Measurements from ENCODE around the gene EDDM13. TPM values are rescaled to one million over a fixed set of nuclear protein-coding genes. Genes with fewer than 3 reads are reported as not detected.
A peak's percentile ranks its signal among the peaks of the same experiment; 100 is the strongest.
"Not testable (repeated sequence)": the region's sequence is repeated elsewhere in the genome, so short reads cannot be mapped to it uniquely, and the experiment has no call there.

Gene EDDM13, protein sequence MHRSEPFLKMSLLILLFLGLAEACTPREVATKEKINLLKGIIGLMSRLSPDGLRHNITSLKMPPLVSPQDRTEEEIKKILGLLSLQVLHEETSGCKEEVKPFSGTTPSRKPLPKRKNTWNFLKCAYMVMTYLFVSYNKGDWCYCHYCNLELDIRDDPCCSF
- total RNA-seq (2014; rRNA removed; shearing (Covaris generic)) = not detected in 2 replicates

GRCh38 chr19:56272161-56272798, at the start of gene EDDM13:
EDDM13 (plus strand) TSS chr19:56272748; CDS start chr19:56272835, 87 bp downstream.
- no peak for DNase-seq (ENCODE audit: low spot score)

- no peak for DNase-seq (ENCODE audit: low spot score)
Measured at GRCh38 chr19:56222901-56223300, 49.6 kb upstream of the EDDM13 start.

DNA sequence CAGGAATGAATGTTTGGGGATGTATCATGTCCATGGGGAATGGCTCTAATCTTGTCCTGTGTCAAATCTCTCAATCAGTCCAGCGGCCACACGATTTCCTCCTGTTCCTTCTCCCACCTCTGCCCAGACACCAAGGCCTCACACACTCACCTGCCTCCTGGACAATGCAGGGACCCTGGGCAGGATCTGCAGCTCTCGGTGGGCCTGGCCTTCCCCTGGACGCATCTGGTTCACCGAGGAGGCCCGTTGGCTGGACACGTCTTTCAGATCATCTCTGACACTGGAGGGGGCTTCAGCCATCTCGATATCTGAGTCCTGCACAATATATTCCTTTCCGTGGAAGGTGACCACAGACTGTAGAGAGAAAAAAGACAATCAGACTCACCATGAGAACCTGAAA, 49.1 kb upstream of the EDDM13 start:
- DNase-seq (ENCODE audit: low spot score) = no peak

- DNase-seq (ENCODE audit: low spot score) = peak; percentile 19
Measured at GRCh38 chr19:56245121-56245740, 27.3 kb upstream of the EDDM13 start.

- DNase-seq (ENCODE audit: low spot score) = not testable (repeated sequence)
Measured at GRCh38 chr19:56245764-56246163, 26.8 kb upstream of the EDDM13 start.

DNA sequence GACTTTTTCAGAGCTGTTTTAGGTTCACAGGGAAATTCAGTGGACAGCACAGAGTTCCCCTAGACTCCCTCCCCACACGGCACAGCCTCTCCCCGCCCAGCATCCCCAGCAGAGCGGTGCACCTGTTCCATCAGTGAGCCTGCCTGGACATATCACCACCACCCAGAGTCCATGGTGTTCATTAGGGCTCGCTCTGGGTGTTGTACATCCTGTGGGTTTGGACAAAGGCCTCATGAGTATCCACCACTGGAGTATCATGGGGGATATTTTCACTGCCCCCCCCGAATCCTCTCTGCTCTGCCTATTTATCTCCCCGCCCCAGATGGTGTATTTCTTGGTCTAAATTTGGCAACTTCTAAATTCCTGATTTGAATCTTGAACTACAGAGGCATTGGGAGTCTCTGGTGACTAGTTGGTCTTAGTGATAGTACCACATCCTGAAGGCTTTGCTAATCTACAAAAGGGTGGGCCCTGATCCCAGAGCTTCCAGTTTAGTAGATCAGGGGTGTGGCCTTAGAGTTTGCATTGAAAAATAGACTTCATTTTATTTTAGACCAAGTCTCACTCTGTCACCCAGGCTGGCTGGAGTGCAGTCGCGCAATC, 23.7 kb upstream of the EDDM13 start:
- DNase-seq (ENCODE audit: low spot score) = not testable (repeated sequence)

DNA sequence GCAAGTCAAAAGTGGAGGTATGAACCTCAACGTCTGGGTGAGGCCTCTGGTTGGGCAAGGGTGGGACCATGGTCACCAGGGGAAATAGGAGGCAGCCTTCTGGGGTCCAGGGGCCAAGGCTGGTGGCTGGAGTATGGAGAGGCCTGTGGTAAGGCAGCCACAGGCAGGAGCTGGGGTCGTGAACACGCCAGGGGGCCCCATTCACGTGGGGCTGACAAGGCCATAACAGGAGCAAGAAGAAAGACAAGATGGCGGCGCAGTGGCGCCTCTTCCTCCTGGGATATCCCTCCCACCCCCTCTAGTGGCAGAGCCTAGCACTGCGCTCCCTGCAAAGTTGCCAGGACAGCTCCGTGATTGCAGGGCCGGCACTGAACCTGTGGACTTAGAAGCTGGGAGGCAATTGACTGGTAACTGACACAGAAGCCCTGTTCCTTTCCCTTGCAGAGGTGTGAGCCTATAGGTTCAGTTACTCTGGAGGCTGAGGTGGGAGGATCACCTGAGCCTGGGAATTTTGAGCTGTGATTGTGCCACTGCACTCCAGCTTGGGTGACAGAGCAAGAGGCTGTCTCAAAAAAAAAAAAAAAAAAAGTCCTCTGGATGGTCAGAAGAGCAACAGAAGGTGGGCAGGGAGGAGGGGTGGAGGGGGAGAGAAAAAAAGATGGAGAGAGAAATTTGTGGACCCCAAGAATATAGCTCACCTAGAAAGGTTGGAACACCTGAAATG, 19.7 kb upstream of the EDDM13 start:
- peak; percentile 89 for DNase-seq (ENCODE audit: low spot score)

- DNase-seq (ENCODE audit: low spot score) = peak; percentile 76
Measured at GRCh38 chr19:56253737-56254136, 18.8 kb upstream of the EDDM13 start.

GRCh38 chr19:56258272-56258671, 14.3 kb upstream of the EDDM13 start:
- no peak for DNase-seq (ENCODE audit: low spot score)

- DNase-seq (ENCODE audit: low spot score) = peak; percentile 38
Measured at GRCh38 chr19:56261145-56261544, 11.4 kb upstream of the EDDM13 start.

DNA sequence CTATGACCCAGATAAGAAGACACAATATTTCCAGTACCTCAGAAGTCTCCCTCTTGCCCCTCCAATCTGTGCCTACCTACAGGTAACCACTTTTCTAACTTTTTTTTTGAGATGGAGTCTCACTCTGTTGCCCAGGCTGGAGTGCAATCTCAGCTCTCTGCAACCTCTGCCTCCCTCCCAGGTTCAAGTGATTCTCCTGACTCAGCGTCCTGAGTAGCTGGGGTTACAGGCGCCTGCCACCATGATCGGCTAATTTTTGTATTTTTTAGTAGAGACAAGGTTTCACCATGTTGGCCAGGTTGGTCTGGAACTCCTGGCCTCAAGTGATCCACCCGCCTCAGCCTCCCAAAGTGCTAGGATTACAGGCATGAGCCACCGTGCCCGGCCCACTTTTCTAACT, 10.6 kb upstream of the EDDM13 start:
- not testable (repeated sequence) for DNase-seq (ENCODE audit: low spot score)

DNA sequence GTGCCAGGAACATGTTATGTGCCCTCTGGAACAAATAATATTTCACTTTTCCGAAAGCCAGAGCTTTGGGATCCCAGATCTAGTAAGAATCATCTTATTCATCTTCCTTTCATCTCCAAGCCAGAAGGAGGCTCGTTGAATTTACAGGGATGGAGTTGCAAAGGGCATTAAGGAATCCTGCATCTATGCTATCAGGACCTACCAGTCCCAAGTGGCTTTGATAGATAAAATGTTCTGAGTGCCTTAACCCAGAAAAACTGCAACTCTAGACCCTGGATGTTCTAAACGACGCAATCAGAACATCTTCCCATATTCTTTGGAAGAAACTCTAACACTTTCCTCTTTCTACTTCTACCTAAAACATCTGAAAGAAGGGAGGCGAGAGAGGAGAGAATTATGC, 9.2 kb upstream of the EDDM13 start:
- DNase-seq (ENCODE audit: low spot score) = no peak

GRCh38 chr19:56266051-56266450, 6.5 kb upstream of the EDDM13 start:
- DNase-seq (ENCODE audit: low spot score) = no peak

GRCh38 chr19:56269348-56269747, 3.2 kb upstream of the EDDM13 start:
- DNase-seq (ENCODE audit: low spot score) = no peak

DNA sequence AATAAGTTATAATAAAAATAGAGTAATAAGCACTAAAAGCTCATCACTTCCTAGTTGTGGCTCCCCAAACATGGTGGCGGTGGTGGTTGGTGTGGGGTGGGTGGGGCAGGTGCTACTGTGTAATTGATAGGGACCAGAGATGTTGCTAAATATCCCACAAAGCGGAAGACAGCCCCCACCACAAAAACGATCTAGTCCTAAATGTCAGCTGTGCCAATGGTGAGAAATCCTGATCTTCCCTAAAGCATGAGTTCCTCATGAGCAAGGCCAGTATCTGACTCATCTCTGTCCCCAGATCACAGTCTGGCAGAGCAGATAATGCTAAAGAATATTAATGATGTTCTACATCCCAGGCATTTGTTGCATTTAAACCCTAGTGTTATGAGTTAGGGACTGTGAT, 1.9 kb upstream of the EDDM13 start:
- no peak for DNase-seq (ENCODE audit: low spot score)

DNA sequence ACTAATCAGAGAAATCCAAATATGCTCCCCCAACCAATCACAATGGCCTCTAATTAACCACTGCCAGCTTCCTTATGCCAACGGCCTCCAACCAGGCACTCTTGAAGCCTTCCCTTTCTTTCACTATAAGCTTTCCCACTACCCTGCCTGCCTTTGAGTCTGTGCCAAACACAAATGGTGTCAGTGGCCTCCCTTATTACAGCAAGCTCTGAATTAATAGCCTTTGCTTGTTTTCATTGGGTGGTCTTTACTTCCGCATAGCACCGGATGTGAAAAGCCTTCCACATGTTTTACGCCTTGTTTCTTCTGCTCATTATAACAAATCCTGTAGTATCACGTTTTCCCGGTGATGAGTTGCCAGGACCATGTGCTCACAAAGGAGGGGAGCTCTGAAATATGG, 1.4 kb upstream of the EDDM13 start:
- no peak for DNase-seq (ENCODE audit: low spot score)

- DNase-seq (ENCODE audit: low spot score) = peak; percentile 66
Measured at GRCh38 chr19:56273563-56274117, 1.1 kb downstream of the EDDM13 start.

DNA sequence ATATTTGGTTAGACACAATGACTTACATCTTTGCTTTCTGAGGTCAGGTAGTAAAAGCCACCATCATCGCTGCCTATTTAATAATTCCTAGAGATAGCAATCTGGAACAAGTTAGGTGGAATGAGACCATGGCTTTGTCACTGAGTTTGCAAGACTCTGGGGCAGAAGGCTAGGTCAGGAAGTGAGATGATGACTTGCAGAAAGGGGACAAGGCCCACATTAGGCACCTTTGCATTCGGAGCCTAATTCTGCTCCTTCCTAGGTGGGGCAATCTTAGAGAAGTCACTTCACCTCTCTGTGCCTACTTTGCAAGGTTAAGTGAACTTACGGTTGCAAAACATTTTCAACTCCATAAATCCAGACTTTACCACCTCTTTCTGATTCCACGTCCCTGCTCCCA, 10.3 kb downstream of the EDDM13 start:
- DNase-seq (ENCODE audit: low spot score) = no peak

GRCh38 chr19:56284746-56285145, 12.2 kb downstream of the EDDM13 start:
- DNase-seq (ENCODE audit: low spot score) = no peak

DNA sequence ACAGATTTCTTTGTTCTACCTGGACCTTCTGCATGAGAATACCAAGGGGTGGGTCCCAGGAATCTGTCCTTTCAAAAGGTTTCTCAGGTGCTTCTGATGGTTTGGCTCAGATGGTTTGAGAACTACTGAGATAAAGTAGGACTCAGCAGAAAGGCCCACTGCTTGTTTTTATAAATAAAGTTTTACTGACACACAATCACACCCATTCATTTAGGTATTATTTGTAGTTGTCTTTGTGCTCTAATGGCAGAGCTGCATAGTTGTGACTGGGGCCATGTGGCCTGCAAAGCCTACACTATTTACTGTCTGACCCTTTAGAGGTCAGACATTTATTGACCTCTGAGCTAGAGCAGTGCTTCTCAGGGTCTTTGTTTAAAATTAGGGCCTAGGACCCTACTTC, 17.6 kb downstream of the EDDM13 start:
- no peak for DNase-seq (ENCODE audit: low spot score)

DNA sequence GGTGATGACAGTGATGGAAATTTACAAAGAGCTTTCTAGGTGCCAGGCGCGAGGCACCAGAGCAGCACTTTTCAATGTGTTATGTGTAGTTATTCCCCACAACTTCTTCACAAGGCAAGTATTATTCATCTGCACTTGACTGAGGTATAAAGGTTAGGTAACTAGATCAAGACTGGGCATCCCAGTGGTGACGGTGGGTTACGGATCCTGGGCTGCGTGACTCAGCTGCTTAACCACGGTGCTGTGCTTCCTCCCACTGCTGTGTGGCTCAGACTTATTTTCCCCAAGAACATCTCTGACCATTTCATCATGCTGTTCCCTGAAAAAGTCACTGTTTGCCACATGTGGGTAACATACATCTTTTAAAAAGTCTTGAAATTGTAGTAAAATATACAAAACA, 19.3 kb downstream of the EDDM13 start:
- DNase-seq (ENCODE audit: low spot score) = no peak

DNA sequence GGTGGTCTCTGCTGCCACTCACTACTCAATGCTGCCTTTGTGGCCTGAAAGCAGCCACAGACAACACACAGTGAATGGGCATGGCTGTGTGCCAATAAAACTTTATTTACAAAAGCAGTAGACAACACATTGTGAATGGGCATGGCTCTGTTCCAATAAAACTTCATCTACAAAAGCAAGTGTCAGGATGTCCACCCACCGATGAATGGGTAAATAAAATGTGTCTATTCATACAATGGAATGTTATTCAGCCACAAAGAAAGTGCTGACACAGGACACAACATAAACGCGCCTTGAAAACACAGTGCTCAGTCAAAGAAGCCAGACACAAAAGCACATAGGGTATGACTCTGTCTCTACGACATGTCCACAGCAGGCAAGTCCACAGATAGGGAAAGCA, 22.0 kb downstream of the EDDM13 start:
- DNase-seq (ENCODE audit: low spot score) = peak; percentile 27
